Stimulated activated CD8-positive, alpha-beta memory T cell treated with anti-CD3 and anti-CD28 coated beads, Interleukin-7, amount 100 ng/mL, for 24 hours (primary cell): ENCODE measurements around the gene CYP3A7.
"Not testable (repeated sequence)": the region's sequence is repeated elsewhere in the genome, so short reads cannot be mapped to it uniquely, and the experiment has no call there.

Experiments used
- DNase-seq: peaks from one replicate; pipeline ENCODE4 v3.0.0-alpha.2; 2020; ENCODE audit warnings: low read depth

The CYP3A7 gene

GRCh38 chr7:99741441-99741795 lies 6.4 kb upstream of the CYP3A7 start:
- no peak for DNase-seq

GRCh38 chr7:99740573-99741440 lies 5.8 kb upstream of the CYP3A7 start:
- DNase-seq = no peak

- DNase-seq = no peak
Observed at GRCh38 chr7:99739699-99740572, 4.9 kb upstream of the CYP3A7 start.

GRCh38 chr7:99737726-99738125 lies 2.7 kb upstream of the CYP3A7 start:
- no peak for DNase-seq

GRCh38 chr7:99736667-99737066 lies 1.7 kb upstream of the CYP3A7 start:
- DNase-seq = not testable (repeated sequence)

GRCh38 chr7:99733448-99733847 lies 1.5 kb downstream of the CYP3A7 start:
- DNase-seq = peak; percentile 1

- DNase-seq = no peak
Observed at GRCh38 chr7:99733003-99733402, 2.0 kb downstream of the CYP3A7 start.

- no peak for DNase-seq
Observed at GRCh38 chr7:99731638-99732374, 3.2 kb downstream of the CYP3A7 start.

GRCh38 chr7:99730992-99731391 lies 4.0 kb downstream of the CYP3A7 start:
- no peak for DNase-seq

- DNase-seq = no peak
Observed at GRCh38 chr7:99730238-99730810, 4.7 kb downstream of the CYP3A7 start.

- no peak for DNase-seq
Observed at GRCh38 chr7:99729486-99730237, 5.3 kb downstream of the CYP3A7 start.

- DNase-seq = no peak
Observed at GRCh38 chr7:99728615-99729014, 6.4 kb downstream of the CYP3A7 start.

- not testable (repeated sequence) for DNase-seq
Observed at GRCh38 chr7:99723201-99723600, 11.8 kb downstream of the CYP3A7 start.

- DNase-seq = no peak
Observed at GRCh38 chr7:99720800-99721595, 14.0 kb downstream of the CYP3A7 start.

- DNase-seq = no peak
Observed at GRCh38 chr7:99719996-99720769, 14.8 kb downstream of the CYP3A7 start.

- no peak for DNase-seq
Observed at GRCh38 chr7:99713995-99714570, 20.9 kb downstream of the CYP3A7 start.

GRCh38 chr7:99709838-99710578 lies 25.0 kb downstream of the CYP3A7 start:
- no peak for DNase-seq

- no peak for DNase-seq
Observed at GRCh38 chr7:99709260-99709659, 25.7 kb downstream of the CYP3A7 start.

GRCh38 chr7:99707096-99707495 lies 27.9 kb downstream of the CYP3A7 start:
- DNase-seq = no peak
